OCI-LY1 (cell line): ENCODE data around the gene ANKMY1.

Source experiments
- CTCF ChIP-seq: fragments of 200-600 bp; sonication (generic), shearing (Covaris generic); IDR thresholded peaks from 2 replicates; pipeline ENCODE4 v1.5.1; 2017; ENCODE audit warnings: mild to moderate bottlenecking, antibody characterized with exemption, low read length, moderate library complexity, mixed read lengths
- EZH2 ChIP-seq: fragments of 200-600 bp; sonication (generic), shearing (Covaris generic); IDR thresholded peaks from 2 replicates; pipeline ENCODE4 v1.8.0; 2017; ENCODE audit warnings: borderline replicate concordance, mixed run types, mild to moderate bottlenecking, antibody characterized with exemption, low read length, moderate library complexity, mixed read lengths

GRCh38 chr2:240510513-240511210 lies 47.1 kb downstream of the ANKMY1 start:
- TF ChIP-seq CTCF (no peak), EZH2 (no peak)
